Panc1 (cell line): ENCODE data around the gene SCNN1G. TPM values are rescaled to one million over a fixed set of nuclear protein-coding genes. Genes with fewer than 3 reads are reported as not detected.

Source experiments
- ATAC-seq: fragments of 200-7000 bp; cut with Tn5 transposase; 2 replicates; pipeline ENCODE4 v1.9.1; 2020; ENCODE audit warnings: mild to moderate bottlenecking, moderate library complexity
- Bru-seq: library from RNA; stranded (reverse); fragments of 400-500 nt; gene quantifications from one replicate; lab custom pipeline; 2021; lab: Mats Ljungman, UMichigan
- BruChase-seq, 2 experiments: library from RNA; stranded (reverse); fragments of 400-500 nt; gene quantifications; one replicate each; lab custom pipeline; 2021; lab: Mats Ljungman, UMichigan
- BruUV-seq: library from RNA; stranded (reverse); fragments of 400-500 nt; replicated peaks from 2 replicates; lab custom pipeline; 2021; lab: Mats Ljungman, UMichigan
- CTCF ChIA-PET: fragments of 300-600 bp; sonication (Branson Sonifier 250); formaldehyde crosslinking; loops from one replicate; lab custom pipeline; 2022; ENCODE audit warnings: antibody characterized with exemption; lab: Charles Lee
- POLR2A ChIA-PET: fragments of 300-600 bp; sonication (Branson Sonifier 250); formaldehyde crosslinking; loops from one replicate; lab custom pipeline; 2022; ENCODE audit warnings: antibody characterized with exemption; lab: Charles Lee
- DNase-seq: peaks from one replicate; pipeline ENCODE4 v3.0.0-alpha.2; 2010; ENCODE audit warnings: low read depth, low spot score
- H3K27ac ChIP-seq: 2 replicates; pipeline ENCODE4 v1.5.1; 2011; ENCODE audit warnings: mild to moderate bottlenecking, low read length, inconsistent platforms
- H3K27me3 ChIP-seq: fragments of 200-500 bp; sonication (Bioruptor generic); 2 replicates; pipeline ENCODE4 v1.6.0; 2014; ENCODE audit warnings: low read length, inconsistent platforms; ENCODE audit not compliant: control insufficient read depth, insufficient read depth
- H3K36me3 ChIP-seq: fragments of 200-500 bp; sonication (Bioruptor generic); 2 replicates; pipeline ENCODE4 v1.5.1; 2014; ENCODE audit warnings: inconsistent platforms, mild to moderate bottlenecking, low read length, moderate library complexity; ENCODE audit not compliant: control insufficient read depth, insufficient read depth
- H3K4me1 ChIP-seq: 2 replicates; pipeline ENCODE4 v1.5.1; 2011; ENCODE audit warnings: inconsistent platforms, mild to moderate bottlenecking, low read length, moderate library complexity; ENCODE audit not compliant: control insufficient read depth, insufficient read depth
- H3K4me3 ChIP-seq, 2 experiments: 2 replicates each; pipeline ENCODE4 v1.5.1; 2011 to 2012; ENCODE audit warnings: low read depth in 2 of 2, low read length in 2 of 2, mild to moderate bottlenecking in 2 of 2, inconsistent platforms in 1 of 2, moderate library complexity in 1 of 2
- H3K9me3 ChIP-seq: fragments of 200-500 bp; sonication (Bioruptor generic); 2 replicates; pipeline ENCODE4 v1.5.1; 2014; ENCODE audit warnings: low read depth, mild to moderate bottlenecking, inconsistent platforms, low read length, moderate library complexity; ENCODE audit not compliant: control insufficient read depth, insufficient read depth
- CTCF ChIP-seq: fragments of 450-650 bp; IDR thresholded peaks from 2 replicates; pipeline ENCODE4 v1.5.1; 2017; ENCODE audit warnings: mild to moderate bottlenecking
- POLR2AphosphoS5 ChIP-seq: IDR thresholded peaks from 2 replicates; pipeline ENCODE4 v1.6.1; 2012; ENCODE audit warnings: mild to moderate bottlenecking, low read depth, low read length, moderate library complexity
- SIN3A ChIP-seq: IDR thresholded peaks from 2 replicates; pipeline ENCODE4 v1.6.1; 2012; ENCODE audit warnings: low read depth, mild to moderate bottlenecking, low read length, moderate library complexity, borderline replicate concordance; ENCODE audit not compliant: insufficient read depth
- TCF7L2 ChIP-seq: IDR thresholded peaks from 2 replicates; pipeline ENCODE4 v1.6.1; 2011; ENCODE audit warnings: mild to moderate bottlenecking, low read depth, low read length, inconsistent platforms
- in situ Hi-C: cut with HindIII; loops from 2 replicates; pipeline ENCODE4 v1.10.0; 2016; ENCODE audit warnings: low sequenced_read_pairs, low pct_unique_long_range_greater_than_20kb
- intact Hi-C: fragments of 100-400 bp; cut with micrococcal nuclease; formaldehyde crosslinking; loops from one replicate; pipeline ENCODE4 v1.10.0; 2022; ENCODE audit not compliant: unreplicated experiment
- long read RNA-seq: library from polyadenylated mRNA; unstranded; transcript quantifications from one replicate; pipeline ENCODE4 v2.0.0, GENCODE V29; 2021; ENCODE audit not compliant: unreplicated experiment
- polyA plus RNA-seq: library from polyadenylated mRNA; unstranded; fragments of >200 nt; gene quantifications from one replicate; pipeline ENCODE4 v1.2.1, GENCODE V29; 2012; ENCODE audit warnings: missing spikeins; ENCODE audit not compliant: insufficient read length
- total RNA-seq: library from RNA; stranded (reverse); gene quantifications from one replicate; pipeline ENCODE4 v1.2.1, GENCODE V29; 2021; ENCODE audit not compliant: unreplicated experiment
- TF ChIP-seq, protein P1 (sequence below), 2 experiments: IDR thresholded peaks; 2 replicates each; pipeline ENCODE4 v1.6.1; 2011 to 2012; ENCODE audit warnings: low read depth in 2 of 2, control low read depth in 1 of 2, low read length in 1 of 2, mild to moderate bottlenecking in 1 of 2, moderate library complexity in 1 of 2; ENCODE audit not compliant: insufficient read depth in 1 of 2

SCNN1G gene
- total RNA-seq (3.4 TPM), Bru-seq, nascent RNA (percentile 44 among the genes with signal in this experiment), BruChase-seq, experiment 1, labeled RNA remaining after a 2-hour chase (percentile 38 among the genes with signal in this experiment), BruChase-seq, experiment 2, labeled RNA remaining after a 6-hour chase (percentile 38 among the genes with signal in this experiment)
- 2.7 TPM for polyA plus RNA-seq
- long read RNA-seq, partial matches to known transcripts, result 3 of 6 reads
- long read RNA-seq, other reads (novel, unspliced or antisense), result 1 of 6 reads

DNA sequence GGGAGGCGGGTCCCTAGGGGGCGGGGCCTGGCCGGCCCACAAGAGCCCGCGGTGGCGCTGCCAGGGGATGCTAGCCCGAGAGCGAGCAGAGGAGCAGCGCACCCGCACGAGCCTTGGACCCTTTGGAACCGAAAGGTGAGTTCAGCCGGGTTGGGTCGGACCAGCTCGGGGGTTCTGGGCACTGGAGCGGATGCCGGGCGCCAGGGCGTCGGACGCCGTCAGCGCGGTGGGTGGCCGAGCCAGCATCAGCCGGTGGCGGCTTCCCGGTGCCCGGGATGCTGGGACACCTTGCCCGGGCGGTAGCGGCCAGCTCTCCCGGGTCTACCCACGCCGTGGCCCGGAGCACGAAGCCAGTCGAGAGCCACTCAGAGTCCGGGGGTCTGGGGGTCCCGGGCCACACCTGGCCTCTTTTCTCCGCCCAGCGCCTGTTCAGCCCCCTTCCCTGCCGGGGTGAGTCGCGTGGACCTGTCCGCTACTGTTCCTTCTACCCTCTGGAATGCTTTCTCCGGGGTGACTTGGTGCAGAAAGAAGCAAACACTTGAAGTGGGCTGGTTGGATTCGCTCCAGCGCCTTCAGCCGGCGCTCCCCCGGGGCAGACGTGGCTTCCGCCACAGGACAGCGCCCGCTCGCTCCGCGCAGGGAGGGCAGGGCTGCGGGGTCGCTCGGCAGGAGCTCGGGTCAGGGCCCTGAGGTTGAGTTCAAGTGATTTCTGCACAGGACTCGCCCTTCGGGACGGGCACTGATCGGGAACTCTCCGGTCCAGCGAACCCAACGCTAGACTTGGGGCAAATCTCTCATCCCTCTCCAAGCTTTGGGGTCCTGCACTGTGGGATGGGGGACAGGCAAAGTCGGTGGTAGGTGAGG, at the start of gene SCNN1G:
Gene SCNN1G, plus strand, starts transcription at position 67 of the 864 bp plus-strand sequence. CDS start 3,527 bp downstream, outside the sequence.
- ChIA-PET POLR2A (interaction anchor here (0.6 kb wide), 2 partner anchors 218 to 271 kb away, joined by 4 to 5 read pairs; no protein-coding TSS in a partner anchor), CTCF (interaction anchor here (0.6 to 1.7 kb wide), 4 partner anchors 96 to 253 kb away, joined by 5 to 19 read pairs (median 11); no protein-coding TSS in a partner anchor)
- H3K4me1 ChIP-seq, result peaks cover 8% of the 10 kb centered on the region
- peak within 1 kb of the TSS; percentile 42 to 49 for H3K4me3 ChIP-seq
- H3K9me3 ChIP-seq, result no peaks in the 10 kb centered on the region
- peak within 1 kb of the TSS; percentile 11; the same call in 1 of the 2 replicates for H3K27ac ChIP-seq
- H3K36me3 ChIP-seq, result no peaks in the 10 kb centered on the region
- TF ChIP-seq CTCF (peak; percentile 88; the same call in 1 of the 2 replicates), POLR2AphosphoS5 (no peak)
- no peak for DNase-seq
- in situ Hi-C loops, result no loop called here
- intact Hi-C loops, result loop anchor here (1.0 to 10.0 kb wide), 2 partner anchors 92 to 252 kb away; no protein-coding TSS in a partner anchor
- peak; percentile 74 for ATAC-seq
- H3K27me3 ChIP-seq, result peaks cover 11% of the 10 kb centered on the region; the same call in 1 of the 2 replicates
- BruUV-seq, result no TSS peak

DNA sequence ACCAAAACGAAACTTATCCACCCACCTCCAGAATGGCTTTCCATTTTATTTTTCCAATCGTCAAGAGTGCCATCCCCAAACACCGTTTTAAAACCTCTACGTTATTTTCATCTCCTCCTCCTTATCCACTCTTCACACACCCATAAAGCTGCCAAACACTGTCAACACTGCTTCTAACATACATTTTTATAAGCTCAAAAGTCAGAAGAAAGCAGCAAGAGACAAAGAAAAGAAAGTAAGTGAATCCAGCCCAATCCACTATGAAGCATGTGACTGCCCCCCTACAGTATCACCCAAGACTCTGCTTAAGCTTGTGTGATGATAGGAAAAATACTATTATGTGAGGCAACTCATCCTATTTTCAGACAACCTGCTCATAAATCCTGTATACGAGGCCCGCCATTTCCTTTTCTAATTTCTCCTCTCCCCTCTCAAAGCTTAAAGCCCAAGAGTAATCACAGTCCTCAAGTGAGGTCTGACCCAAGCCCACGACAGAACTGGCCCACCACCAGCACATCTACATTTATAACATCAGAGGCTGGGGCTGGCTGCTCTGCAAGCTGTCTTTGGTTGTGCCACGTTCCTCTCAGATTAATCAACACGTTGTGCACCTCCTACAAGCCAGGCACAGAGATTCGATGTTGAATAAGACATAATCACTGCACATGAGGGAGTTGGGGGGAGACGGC, 49.6 kb upstream of the SCNN1G start:
- H3K27ac ChIP-seq, result no peak overlapping the region
- peaks cover 15% of the 10 kb centered on the region for H3K4me1 ChIP-seq
- BruUV-seq, result no TSS peak
- H3K27me3 ChIP-seq, result no peaks in the 10 kb centered on the region
- no peak for DNase-seq
- ChIA-PET CTCF (no interaction called here), POLR2A (no interaction called here)
- in situ Hi-C loops (no loop called here), intact Hi-C loops (no loop called here)
- no peak for ATAC-seq
- peaks cover 3% of the 10 kb centered on the region; the same call in 1 of the 2 replicates for H3K9me3 ChIP-seq
- no peaks in the 10 kb centered on the region for H3K36me3 ChIP-seq
- no peak overlapping the region for H3K4me3 ChIP-seq
- TF ChIP-seq TCF7L2 (no peak), POLR2AphosphoS5 (no peak), CTCF (no peak), SIN3A (no peak)
- TF ChIP-seq, protein P1, sequence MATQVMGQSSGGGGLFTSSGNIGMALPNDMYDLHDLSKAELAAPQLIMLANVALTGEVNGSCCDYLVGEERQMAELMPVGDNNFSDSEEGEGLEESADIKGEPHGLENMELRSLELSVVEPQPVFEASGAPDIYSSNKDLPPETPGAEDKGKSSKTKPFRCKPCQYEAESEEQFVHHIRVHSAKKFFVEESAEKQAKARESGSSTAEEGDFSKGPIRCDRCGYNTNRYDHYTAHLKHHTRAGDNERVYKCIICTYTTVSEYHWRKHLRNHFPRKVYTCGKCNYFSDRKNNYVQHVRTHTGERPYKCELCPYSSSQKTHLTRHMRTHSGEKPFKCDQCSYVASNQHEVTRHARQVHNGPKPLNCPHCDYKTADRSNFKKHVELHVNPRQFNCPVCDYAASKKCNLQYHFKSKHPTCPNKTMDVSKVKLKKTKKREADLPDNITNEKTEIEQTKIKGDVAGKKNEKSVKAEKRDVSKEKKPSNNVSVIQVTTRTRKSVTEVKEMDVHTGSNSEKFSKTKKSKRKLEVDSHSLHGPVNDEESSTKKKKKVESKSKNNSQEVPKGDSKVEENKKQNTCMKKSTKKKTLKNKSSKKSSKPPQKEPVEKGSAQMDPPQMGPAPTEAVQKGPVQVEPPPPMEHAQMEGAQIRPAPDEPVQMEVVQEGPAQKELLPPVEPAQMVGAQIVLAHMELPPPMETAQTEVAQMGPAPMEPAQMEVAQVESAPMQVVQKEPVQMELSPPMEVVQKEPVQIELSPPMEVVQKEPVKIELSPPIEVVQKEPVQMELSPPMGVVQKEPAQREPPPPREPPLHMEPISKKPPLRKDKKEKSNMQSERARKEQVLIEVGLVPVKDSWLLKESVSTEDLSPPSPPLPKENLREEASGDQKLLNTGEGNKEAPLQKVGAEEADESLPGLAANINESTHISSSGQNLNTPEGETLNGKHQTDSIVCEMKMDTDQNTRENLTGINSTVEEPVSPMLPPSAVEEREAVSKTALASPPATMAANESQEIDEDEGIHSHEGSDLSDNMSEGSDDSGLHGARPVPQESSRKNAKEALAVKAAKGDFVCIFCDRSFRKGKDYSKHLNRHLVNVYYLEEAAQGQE (IDR thresholded peaks at IDR 0.05; ENCODE audit: insufficient read depth in 1 of 2, low read depth in 2 of 2, low read length in 1 of 2), result no peak
